ENCODE measurements around the gene BEND3. TPM values are rescaled to one million over a fixed set of nuclear protein-coding genes. Genes with fewer than 3 reads are reported as not detected.

The BEND3 gene
- total and polyA plus RNA-seq, 2 experiments from 2014 or later, result 9.2 to 33.7 TPM

- no peak for TF ChIP-seq ETS1 (IDR thresholded peaks at IDR 0.05)
- TF ChIP-seq JUNB (IDR thresholded peaks at IDR 0.05; ENCODE audit: unreplicated experiment), result no peak
- TF ChIP-seq EZH2 (IDR thresholded peaks at IDR 0.05; ENCODE audit: low read depth, unreplicated experiment), result no peak
- no peak for TF ChIP-seq STAT1 (IDR thresholded peaks at IDR 0.05; ENCODE audit: unreplicated experiment)
These were observed 67.5 kb downstream of the BEND3 start (continued) for GRCh38 chr6:107047807-107048206.

GRCh38 chr6:107045826-107046675 lies 69.3 kb downstream of the BEND3 start:
- 0 out of 3 replicates have a peak, but pooled peaks have one; percentile 28 for ATAC-seq
- TF ChIP-seq EZH2 (IDR thresholded peaks at IDR 0.05; ENCODE audit: low read depth, unreplicated experiment), result no peak
- TF ChIP-seq CTCF (conservative IDR thresholded peaks at IDR 0.05; ENCODE audit: low read depth in 2 of 2), result no peak
- no peak for TF ChIP-seq NANOG (IDR thresholded peaks at IDR 0.05; ENCODE audit: borderline replicate concordance)
- no peak for TF ChIP-seq ETS1 (IDR thresholded peaks at IDR 0.05)
- TF ChIP-seq STAT1 (IDR thresholded peaks at IDR 0.05; ENCODE audit: unreplicated experiment), result no peak
- no peak for TF ChIP-seq CREB1 (CRISPR knock-in tag; IDR thresholded peaks at IDR 0.05; ENCODE audit: low read depth)
- TF ChIP-seq ZNF462 (CRISPR knock-in tag; IDR thresholded peaks at IDR 0.05), result no peak
- TF ChIP-seq ZNF331 (CRISPR knock-in tag; IDR thresholded peaks at IDR 0.05; ENCODE audit: low read depth), result no peak

More at GRCh38 chr6:107045826-107046675, 69.3 kb downstream of the BEND3 start:
- no peaks in the 10 kb centered on the region for H3K27me3 ChIP-seq (ENCODE audit: insufficient read depth)
- H3K36me3 Mint-ChIP-seq (ENCODE audit: low read depth), result peaks cover 34% of the 10 kb centered on the region
- no peaks in the 10 kb centered on the region for H3K4me1 ChIP-seq (ENCODE audit: insufficient read depth)
- no peak overlapping the region for H3K4me3 Mint-ChIP-seq
- H3K36me3 ChIP-seq (ENCODE audit: insufficient read depth), result no peaks in the 10 kb centered on the region; the same call in 1 of the 2 replicates
- no peak overlapping the region for H2AFZ ChIP-seq
- H3K4me2 ChIP-seq, result no peak overlapping the region
- H3K9me3 Mint-ChIP-seq, result no peaks in the 10 kb centered on the region
- H3K4me3 ChIP-seq, result no peak overlapping the region
- no peaks in the 10 kb centered on the region for H4K20me1 ChIP-seq (replicated peaks; ENCODE audit: insufficient read depth)
- H3F3A ChIP-seq (replicated peaks; ENCODE audit: low read depth), result 0 out of 2 replicates have a peak, but pooled peaks cover 6% of the 10 kb centered on the region
- H3K79me2 ChIP-seq (replicated peaks; ENCODE audit: insufficient read depth), result no peaks in the 10 kb centered on the region
- peaks cover 4% of the 10 kb centered on the region for H3K27me3 Mint-ChIP-seq (ENCODE audit: insufficient read depth, low read depth, poor library complexity)
- H3K4me1 Mint-ChIP-seq, result peaks cover 4% of the 10 kb centered on the region
- H3K27ac ChIP-seq (ENCODE audit: low read depth), result peak overlapping the region; percentile 68; the same call in 1 of the 2 replicates
- no peak for DNase-seq (ENCODE audit: low spot score)
- no peaks in the 10 kb centered on the region for H3K9me2 ChIP-seq (ENCODE audit: insufficient read depth)
- H3K27ac Mint-ChIP-seq, result no peak overlapping the region

Data from GM23338 (cell line).